ENCODE results near the gene MCCD1.

Gene MCCD1

DNA sequence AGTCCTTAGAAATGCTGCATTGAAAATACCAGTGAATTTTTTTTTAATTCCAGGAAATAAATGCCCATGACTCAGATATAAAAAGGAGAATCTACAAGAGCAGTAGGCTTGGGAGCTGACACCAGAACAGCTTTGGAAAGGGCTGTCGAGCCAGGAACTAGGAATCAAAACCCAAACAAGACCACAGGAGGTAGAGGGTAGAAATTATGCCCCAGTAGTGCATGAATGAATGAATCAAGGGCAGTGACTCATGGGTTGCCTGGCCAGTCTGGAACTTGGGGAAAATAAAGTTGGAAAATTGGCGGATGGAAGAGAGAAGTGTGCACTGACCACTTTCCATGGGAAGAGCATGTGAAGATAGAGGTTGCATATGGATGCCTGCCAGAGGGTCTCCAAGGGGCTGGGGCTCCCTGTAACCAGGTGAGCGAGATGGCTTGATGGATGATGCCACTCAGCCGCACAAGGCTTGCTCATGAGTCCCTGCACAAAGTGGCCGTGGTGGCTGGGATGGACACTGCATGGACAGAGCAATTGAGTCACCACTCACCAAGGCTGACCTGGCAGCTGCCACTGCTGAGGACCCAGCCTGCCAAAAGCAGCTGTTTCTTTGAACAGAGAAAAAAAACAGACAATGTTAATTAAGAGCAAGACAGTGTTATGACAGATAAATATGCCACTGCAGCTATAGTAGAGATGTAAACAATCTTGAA is 15.2 kb upstream of the MCCD1 start:
- no peak for DNase-seq (ENCODE audit: low read depth)

DNA sequence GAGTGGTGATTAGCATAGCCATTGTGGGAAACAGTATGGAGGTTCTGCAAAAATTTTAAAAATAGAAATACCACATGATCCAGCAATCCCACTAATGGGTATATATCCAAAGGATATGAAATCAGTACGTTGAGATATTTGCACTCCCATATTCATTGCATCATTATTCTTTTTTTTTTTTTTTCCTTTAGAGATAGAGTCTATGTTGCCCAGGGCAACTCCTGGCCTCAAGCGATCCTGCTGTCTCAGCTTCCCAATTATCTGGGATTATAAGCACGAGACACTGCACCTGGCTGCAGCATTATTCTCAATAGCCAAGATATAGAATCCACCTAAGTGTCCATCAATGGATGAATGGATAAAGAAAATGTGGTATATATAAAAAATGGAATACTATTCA is 6.9 kb upstream of the MCCD1 start:
- DNase-seq (ENCODE audit: low read depth): no peak

DNA sequence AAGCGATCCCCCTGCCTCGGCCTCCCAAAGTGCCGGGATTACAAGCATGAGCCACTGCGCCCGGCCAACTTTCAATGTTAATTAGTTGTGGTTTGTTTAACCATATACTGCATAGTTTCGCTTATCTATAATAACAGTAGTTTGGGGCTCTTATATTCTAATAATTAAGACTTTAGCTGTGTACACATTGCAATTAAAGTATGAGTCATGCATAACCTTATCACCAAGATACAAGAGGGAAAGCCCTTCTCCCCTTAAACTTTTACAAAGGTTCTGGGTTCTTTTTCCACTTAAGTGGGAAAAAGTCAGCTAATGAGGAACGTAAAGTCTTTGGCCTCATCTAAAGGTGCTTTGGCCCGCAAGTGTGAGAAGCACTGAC is 3.2 kb upstream of the MCCD1 start:
- no peak for DNase-seq (ENCODE audit: low read depth)

DNA sequence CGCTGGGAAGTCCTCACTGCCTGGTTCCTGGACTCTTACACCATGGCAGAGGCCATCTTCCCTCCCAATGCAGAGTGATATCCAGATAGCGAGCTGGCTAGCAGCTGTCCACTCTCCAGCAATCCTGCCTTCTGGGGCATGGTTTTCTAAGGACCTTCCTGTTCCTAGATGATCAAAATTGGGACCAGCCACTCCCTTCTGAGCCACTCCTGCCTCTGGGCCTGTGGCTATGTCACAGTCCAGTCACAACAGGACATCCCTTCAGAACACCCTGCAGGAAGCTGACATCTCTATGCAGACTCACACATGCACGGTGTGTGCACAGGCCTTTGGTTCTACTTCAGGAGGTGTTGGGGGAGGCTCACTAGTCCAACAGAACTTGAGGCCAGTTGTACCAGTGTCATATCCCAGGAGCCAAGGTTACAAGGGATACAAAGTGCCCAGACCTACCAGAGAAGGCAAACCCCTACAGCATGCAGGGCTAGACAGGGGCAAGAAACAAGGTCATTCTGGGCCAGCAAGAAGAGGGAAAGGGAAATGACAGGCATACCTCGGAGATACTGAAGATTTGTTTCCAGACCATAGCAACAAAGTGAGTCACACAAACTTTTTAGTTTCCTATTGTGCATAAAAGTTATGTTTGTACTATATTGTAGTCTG is 2.7 kb upstream of the MCCD1 start:
- no peak for DNase-seq (ENCODE audit: low read depth)

DNA sequence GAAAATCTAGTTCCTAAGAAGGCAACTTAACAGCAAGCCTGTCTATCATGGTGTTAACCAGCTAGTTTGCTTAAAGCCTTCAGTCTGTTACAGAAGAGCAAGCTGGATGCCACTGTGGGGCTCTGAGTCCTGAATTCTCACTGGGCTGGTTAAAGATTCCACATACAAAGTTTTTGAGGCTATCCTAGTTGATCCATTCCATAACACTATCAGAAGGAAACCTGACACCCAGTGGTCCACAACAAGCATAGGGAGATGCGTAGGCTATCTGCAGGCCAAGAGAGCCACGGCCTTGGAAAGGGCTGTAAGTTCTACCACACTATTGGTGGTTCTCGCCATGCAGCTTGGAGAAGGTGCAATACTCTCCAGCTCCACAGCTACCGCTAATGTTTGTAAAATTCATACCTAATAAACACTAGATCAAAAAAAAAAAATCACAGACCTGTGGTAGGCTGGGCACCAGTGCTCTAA is 420 bp upstream of the MCCD1 start:
- DNase-seq (ENCODE audit: low read depth): no peak

DNA sequence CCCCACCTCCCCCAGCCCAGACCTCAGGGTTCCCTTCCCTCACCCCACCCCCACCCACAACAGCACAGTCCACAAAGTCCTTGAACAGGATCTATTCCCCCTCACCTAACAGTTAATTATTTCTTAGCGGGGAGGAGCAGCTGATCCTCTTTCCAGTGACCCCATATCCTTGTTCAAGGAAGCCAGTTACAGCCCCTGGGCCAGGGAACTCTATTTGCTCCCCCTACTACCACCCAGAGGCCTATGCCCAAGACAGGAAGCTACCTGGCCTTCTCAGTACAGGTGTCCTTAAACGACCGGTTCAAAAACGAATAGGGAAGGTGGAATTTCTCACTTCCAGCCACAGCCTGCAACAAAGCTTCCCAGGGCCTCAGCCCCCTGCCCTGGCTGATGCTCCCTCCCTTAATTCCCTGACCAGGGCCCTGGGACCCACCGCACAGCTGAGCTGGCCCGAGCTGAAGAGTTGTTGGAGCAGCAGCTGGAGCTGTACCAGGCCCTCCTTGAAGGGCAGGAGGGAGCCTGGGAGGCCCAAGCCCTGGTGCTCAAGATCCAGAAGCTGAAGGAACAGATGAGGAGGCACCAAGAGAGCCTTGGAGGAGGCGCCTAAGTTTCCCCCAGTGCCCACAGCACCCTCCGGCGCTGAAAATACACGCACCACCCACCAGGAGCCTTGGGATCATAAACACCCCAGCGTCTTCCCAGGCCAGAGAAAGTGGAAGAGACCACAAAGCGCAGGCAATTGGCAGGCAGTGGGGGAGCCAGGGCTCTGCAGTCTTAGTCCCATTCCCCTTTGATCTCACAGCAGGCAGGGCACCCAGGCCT is 778 bp downstream of the MCCD1 start:
- no peak for DNase-seq (ENCODE audit: low read depth)

DNA sequence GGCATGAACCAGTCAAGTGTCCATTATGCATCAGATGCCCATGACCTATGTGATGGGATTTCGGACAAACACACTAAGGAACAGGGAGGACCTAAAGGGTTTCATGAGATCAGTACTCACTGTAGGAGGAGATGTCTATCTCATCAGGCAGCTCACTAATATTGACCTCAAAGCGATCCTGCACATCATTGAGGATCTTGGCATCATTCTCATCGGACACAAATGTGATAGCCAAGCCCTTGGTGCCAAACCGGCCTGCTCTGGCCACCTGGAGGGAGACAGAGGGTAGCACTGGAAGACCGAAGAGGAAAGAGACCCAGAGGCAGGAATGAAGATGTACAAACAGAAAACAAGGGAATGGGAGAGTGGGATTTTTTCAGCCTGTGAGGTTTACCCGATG is 1.9 kb downstream of the MCCD1 start:
- no peak for DNase-seq (ENCODE audit: low read depth)

DNA sequence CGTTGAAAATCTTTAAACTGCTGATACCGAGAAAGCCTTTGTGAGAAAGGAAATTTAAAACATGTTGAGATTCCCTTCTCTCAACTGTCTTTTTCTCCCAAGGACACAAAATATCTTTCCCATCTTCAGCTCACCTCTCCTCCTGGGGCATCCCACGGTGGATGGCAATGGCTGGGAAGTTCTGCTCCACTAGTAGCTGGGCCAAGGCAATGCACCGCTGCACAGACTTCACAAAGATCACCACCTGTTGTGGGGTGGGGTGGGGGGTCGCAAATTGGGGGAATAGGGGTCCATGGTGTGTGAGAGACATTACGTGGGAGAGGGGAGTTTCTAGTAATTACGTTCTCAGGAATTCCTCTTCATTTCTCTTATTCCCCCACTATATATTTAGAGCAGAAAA is 2.4 kb downstream of the MCCD1 start:
- DNase-seq (ENCODE audit: low read depth): no peak

DNA sequence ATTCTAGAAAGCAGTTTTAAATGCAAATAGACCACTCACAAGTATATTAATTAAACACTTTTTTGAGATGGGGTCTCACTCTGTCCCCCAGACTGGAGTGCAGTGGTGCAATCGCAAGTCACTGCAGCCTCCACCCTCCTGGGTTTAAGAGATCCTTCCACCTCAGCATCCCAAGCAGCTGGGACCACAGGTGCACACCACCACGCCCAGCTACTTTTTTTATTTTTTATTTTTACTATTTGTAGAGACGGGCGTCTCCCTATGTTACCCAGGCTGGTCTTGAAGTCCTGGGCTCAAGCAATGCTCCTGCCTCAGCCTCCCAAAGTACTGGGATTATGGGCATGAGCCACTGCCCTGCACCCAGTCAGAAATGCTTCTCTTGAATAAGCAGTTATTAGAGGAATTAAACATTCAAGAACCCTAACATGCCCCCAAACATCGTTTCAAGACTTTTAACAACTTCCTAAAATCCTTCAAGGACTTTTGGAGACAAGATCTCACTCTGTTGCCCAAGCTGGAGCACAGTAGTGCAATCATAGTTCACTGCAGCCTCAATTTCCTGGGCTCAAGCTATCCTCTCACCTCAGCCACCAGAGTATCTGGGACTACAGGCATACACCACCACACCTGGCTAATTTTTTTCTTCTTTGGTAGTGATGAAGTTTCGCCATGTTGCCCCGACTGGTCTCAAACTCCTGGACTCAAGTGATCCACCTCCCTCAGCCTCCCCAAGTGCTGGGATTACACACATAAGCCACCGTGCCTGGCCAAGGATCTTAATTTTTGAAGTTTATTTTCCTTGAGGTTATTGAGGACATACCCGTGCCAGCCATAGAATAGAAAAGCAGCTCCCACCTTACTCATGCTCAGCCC is 3.2 kb downstream of the MCCD1 start:
- DNase-seq (ENCODE audit: low read depth): no peak

DNA sequence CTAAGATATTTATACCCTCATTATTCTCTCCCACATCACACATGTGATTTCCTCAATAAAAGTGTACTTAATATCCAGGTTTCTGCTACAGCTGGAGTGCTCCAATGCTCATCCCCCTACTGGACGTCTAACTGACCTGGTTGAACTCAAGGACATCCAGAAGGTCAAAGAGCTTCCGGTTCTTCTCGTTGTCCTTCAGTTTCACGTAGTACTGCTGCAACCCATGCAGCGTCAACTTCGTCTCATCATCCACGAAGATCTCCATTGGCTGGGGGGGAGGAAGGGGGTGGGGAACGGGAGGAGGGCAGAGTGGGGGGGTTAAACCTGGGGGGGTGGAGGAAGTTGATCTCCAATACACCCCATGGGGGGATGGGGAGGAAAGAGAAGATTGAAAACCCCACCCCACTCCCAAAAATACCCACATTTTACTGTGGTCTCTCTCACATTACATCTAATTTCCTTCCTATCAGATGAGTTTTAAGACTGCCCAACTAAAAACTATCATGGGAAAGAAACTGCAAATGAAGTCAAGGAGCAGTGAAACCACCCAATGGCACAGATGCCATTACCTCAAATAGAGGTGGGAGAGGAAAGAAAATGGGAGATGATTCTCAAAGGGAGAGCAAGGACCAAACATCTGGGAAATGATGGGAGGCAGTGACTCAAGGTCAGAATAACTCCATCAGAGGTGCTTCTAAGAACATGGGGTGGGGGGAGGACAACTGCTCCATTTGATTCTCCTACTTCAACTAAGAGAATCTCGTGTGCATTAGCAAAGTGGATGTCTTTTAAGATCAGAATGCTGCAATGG is 4.1 kb downstream of the MCCD1 start:
- DNase-seq (ENCODE audit: low read depth): no peak

DNA sequence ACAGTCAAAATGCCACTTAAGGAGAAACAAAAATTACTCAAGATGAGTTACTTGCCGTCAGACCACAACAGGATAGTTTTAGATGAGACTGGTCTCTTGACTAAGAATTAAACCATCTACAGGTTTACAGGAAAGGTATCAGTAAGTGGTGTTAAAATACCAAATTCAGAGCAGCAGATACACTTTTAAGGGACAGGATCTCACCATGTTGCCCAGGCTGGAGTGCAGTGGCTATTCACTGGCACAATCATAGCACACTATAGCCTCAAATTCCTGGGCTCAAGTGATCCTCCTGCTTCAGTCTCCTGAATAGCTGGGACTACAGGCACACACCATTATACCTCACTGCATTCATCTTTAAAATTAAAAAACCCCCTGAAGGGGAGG is 4.7 kb downstream of the MCCD1 start:
- DNase-seq (ENCODE audit: low read depth): no peak

DNA sequence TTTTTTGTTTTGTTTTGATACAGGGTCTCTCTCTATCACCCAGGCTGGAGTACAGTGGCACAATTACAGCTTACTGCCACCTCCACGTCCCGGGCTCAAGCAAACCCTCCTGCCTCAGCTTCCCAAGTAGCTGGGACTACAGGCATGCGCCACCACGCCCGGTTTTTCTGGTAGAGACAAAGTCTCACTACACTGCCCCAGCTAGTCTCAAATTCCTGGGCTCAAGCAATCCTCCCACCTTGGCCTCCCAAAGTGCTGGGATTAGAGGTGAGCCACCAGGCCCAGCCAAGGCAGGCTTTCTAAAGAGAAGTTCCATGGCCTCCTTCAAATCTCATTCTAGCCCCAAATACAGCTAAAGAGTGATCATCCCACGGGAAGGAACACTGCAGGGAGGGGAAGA is 5.2 kb downstream of the MCCD1 start:
- DNase-seq (ENCODE audit: low read depth): no peak

DNA sequence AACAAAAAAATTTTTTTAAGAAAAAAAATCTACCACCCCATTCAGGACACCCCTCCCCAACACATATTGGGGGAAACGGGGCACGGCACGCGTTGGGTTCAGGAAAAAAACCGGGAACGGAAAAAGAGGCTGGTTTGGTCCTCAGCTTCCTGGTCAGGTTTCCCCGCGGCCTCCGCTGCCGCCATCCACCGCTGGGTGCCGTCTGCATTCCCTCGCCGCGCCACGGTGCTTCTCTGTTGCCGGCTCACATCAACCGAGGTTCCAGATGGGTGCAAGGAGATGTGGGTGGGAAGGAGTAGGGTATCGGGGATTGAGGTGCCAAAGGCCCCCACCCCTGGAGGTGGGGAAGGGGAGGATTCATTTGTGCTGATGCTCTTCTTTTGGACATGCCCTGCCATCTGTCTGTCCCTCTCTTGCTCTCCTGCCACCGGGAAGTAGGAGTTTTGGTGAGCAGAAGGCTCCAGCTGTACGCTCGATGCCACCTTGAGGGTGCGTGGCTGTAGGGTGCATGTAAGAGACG is 5.8 kb downstream of the MCCD1 start:
- no peak for DNase-seq (ENCODE audit: low read depth)

DNA sequence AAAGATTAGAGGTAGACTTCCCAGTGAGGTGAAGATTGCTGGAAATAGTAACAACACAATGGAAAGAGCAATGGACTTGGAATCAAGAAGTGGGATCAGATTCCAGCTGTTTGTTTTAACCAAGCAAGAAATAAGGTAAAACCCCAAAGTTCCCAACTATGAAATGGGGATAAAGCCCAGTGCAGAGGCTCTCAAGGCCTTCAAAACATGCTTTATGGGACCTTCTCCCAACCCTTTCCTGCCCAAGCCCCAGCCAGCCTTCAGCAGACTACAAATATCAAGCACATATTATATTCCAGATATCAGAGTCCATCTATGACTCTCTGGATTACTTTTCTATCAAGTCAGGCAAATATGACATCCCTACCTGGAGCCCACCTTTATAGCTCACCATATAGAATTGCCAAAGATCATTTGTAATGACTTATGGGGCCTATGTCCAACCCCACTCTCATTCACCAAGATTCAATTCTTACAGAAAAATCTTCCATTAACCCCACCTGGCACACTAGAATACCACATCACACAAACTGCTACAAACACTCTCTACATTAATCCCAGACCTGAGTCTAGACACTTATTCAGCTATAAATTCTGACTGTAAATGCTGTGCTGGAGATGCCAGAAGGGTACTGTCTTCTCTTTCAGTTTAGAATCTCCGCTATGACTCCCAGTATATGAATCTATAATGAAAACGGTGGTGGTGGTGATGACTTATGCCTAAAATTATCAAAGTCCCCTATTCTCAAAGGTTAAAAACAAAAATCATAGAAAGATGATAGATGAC is 7.0 kb downstream of the MCCD1 start:
- no peak for DNase-seq (ENCODE audit: low read depth)

DNA sequence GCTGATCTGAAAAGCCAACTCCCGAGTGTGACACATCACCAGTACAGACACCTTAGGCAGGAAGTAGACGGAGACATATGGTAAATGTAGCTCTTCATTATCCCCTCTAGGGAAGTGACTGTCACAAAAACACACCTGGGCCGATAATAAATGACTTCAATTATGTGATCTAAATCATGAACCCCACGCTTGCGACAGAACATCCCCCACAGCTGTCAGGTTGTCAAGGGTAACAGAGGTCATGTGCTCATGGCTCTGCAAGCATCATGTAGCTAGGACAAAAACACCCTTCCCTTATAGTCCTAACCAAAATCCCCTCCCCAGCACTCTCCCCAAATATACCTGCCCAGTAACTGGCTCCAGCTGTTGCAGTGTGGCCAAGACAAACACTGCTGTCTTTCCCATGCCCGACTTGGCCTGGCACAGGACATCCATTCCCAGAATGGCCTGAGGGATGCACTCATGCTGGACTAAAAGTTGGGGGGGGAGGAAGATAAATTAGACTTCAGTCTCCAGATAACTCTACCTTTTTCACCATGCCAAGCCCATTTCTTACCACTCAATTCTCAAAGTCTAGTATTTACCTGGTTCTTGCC is 10.1 kb downstream of the MCCD1 start:
- DNase-seq (ENCODE audit: low read depth): no peak

DNA sequence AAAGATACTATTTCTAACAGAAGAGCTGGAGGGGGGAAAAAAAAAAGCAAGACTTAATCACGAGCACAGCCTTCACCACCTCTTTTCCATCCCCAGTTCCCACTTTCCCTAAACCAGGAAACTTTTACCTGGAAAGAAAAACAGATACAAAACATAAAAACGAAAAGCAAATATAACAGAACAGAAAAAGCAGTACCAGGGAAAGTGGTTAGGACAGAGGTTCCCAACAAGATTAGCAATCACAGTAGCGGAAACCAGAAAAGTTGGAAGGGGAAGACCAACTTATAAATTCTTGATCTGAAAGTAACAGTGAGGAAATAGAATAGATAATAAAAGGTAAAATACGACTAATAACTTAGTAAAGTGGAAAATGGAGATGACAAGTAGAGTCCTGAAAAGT is 11.9 kb downstream of the MCCD1 start:
- DNase-seq (ENCODE audit: low read depth): no peak

DNA sequence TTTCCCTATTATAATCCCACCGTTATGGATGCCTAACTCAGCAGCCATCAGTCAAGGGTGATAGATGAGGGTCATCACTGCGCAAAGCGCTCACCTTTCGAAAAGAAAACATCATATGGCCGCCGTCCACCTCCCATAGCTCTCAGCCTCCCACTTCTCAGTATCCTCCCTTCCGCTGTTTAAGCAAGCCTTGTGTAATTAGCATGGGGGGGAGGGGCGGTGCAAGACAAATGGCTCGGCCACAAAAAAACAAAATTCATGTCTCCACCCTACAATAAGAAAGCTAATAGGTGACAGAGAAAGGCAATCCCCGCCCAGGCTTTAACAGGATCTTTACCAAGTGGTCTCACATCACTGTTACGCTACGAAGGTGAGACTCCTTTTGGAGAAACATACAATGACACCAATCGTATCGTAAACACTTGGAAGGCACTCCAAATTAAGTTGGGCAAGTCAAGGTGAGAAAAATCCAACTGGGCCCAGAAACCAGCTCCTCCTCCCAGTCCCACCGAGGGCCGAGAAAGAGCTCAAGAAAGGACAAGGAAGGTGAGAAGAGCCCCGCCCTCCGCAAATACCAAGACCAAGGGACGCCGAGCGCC is 12.4 kb downstream of the MCCD1 start:
- DNase-seq (ENCODE audit: low read depth): peak; percentile 26

DNA sequence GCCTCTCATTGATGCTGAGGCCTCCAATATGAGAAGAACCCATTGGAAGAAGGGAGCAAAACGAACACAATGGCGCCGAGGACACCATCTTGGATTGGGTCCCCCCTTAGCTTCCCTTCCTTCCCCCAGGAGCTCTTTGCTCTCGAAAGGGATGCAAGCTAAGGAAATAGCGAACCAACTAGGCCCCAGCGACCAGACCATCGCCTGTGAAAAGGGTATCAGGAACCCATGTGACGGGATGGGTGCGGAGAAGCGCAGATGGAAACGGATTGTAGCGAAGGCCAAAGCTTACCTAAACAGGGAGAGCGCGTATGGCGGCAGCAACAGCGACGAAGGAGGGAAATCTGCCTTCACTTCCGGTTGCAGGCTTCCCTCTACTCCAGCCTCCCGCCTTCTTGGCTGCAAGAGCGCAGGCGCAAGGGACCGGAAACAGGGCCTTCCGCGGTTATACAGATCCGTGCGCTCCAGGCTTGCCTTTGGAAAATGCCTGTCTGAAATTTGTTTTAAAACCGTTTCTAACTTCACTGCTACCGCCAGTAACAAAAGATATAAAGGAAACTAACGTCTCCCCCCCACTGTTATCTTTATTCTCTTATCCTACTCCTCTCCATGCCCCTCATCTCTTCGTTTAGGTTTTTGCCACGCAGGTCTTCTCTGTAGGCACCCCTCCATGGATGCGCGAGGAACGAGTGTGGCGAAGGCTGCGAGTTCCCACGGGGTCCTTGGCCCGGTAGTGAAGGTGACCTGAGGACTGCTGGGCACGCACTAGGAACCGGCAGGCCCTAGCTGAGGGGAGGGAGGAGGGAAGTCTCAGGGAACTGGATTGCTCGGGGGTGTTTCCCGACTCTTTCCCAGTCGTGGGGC is 13.1 kb downstream of the MCCD1 start, which contains the start of gene DDX39B:
Gene DDX39B, minus strand, starts transcription at position 346 of the 864 bp plus-strand sequence. CDS start 1,471 bp downstream, outside the sequence.
- DNase-seq (ENCODE audit: low read depth): peak; percentile 86
